Measurements from ENCODE around the gene PDE6A. TPM values are rescaled to one million over a fixed set of nuclear protein-coding genes. Genes with fewer than 3 reads are reported as not detected.

The PDE6A gene
- total RNA-seq, 2 experiments from 2014 or later, result not detected

DNA sequence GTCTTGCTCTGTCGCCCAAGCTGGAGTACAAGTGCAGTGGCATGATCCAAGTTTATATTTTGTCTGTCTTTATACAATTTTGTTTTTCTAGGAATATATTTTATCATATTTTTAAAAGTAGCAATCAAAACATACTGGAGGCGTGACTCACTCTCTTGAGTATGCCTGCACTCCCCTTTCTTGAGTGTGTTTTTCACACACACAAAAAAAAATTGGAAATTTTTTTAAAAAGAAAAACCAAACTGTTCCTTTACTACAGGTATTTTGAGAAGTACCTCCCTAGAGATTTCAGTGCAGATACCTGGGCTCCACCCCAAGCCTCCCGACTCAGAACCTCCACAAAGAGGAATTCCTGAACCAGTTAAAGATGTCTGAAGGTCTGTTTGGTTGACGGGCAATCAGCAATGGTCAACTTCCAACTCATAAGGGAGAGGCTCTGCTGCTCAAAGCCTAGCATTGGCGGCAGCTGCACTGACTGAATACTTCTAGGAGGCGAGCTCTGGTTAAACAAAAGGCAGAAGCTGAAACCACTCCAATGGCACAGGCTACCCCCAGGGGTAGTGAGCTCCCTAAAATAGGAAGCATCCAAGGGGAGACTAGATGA, 27.4 kb downstream of the PDE6A start:
- H3K36me3 Mint-ChIP-seq (ENCODE audit: low read depth), result no peaks in the 10 kb centered on the region
- Histone ChIP-seq H3K27me3 (ENCODE audit: control insufficient read depth in 1 of 2, insufficient read depth in 2 of 2, low read length in 2 of 2) (peaks cover 0 to 2% of the 10 kb centered on the region in 2 experiments), H3K9me3 (ENCODE audit: control insufficient read depth in 1 of 2, insufficient read depth in 1 of 2, low read length in 2 of 2) (no peaks in the 10 kb centered on the region), H3K27ac (ENCODE audit: low read depth in 1 of 2, low read length in 2 of 2) (no peak overlapping the region), H3K4me1 (ENCODE audit: insufficient read depth, low read length) (no peaks in the 10 kb centered on the region), H3K4me3 (ENCODE audit: low read length) (no peak overlapping the region), H3K36me3 (ENCODE audit: insufficient read depth, low read length) (no peaks in the 10 kb centered on the region)
- no peak for DNase-seq
- intact Hi-C loops (cut with DNase I, micrococcal nuclease), result no loop called here
- CTCF ChIA-PET, result no interaction called here
- no peak overlapping the region for H3K27ac Mint-ChIP-seq
- no peak overlapping the region for H3K4me3 Mint-ChIP-seq
- ATAC-seq (ENCODE audit: poor library complexity), result no peak
- H3K27me3 Mint-ChIP-seq, result peaks cover 20% of the 10 kb centered on the region
- POLR2A ChIA-PET, result interaction anchor here (0.6 kb wide), 1 partner anchor 464 kb away, joined by 3 read pairs; no protein-coding TSS in a partner anchor
- H3K9me3 Mint-ChIP-seq, result no peaks in the 10 kb centered on the region
- TF ChIP-seq, protein P1, sequence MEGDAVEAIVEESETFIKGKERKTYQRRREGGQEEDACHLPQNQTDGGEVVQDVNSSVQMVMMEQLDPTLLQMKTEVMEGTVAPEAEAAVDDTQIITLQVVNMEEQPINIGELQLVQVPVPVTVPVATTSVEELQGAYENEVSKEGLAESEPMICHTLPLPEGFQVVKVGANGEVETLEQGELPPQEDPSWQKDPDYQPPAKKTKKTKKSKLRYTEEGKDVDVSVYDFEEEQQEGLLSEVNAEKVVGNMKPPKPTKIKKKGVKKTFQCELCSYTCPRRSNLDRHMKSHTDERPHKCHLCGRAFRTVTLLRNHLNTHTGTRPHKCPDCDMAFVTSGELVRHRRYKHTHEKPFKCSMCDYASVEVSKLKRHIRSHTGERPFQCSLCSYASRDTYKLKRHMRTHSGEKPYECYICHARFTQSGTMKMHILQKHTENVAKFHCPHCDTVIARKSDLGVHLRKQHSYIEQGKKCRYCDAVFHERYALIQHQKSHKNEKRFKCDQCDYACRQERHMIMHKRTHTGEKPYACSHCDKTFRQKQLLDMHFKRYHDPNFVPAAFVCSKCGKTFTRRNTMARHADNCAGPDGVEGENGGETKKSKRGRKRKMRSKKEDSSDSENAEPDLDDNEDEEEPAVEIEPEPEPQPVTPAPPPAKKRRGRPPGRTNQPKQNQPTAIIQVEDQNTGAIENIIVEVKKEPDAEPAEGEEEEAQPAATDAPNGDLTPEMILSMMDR (IDR thresholded peaks at IDR 0.05), result no peak
- no peaks in the 10 kb centered on the region for H3K4me1 Mint-ChIP-seq (ENCODE audit: low read depth)

DNA sequence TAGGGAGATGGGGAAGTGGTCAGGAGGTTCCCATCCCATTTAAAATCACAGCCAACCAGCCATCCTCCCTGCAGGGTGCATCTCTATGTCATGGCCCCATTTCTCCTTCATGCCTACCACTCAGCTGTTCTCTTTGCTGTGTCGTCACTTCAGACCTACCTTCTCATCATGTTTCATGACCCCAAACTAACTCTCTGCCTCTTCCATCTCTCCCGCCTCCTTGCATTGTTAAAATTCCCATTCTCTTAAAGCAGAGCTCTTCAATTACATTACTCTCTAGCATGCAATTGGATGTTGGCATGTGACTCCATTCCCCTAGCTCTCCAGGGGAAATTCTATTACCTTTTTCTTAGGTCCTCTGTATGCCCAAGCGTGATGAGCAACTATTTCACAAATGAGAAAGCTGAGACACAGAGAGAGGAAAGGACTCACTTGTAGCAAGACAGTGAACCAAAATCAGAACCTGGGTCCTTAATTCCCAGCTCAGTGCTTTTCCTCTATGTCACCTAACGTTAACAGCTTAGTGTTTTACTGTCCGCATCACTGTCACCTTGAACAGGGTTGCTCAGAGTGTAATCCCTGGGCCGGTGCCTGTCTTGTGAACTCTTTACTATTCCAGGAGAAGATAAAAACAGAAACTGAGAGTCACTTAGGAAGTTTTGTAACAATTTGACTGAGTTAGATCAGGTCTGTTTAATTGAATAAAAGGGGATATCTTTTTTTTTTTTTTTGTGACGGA, 28.1 kb downstream of the PDE6A start:
- intact Hi-C loops (cut with DNase I, micrococcal nuclease), result no loop called here
- no peaks in the 10 kb centered on the region for H3K4me1 Mint-ChIP-seq (ENCODE audit: low read depth)
- H3K4me1 ChIP-seq (ENCODE audit: insufficient read depth, low read length), result no peaks in the 10 kb centered on the region
- no peaks in the 10 kb centered on the region for H3K36me3 ChIP-seq (ENCODE audit: insufficient read depth, low read length)
- no peak overlapping the region for H3K27ac ChIP-seq (ENCODE audit: low read depth in 1 of 2, low read length in 2 of 2)
- H3K9me3 ChIP-seq (ENCODE audit: control insufficient read depth in 1 of 2, insufficient read depth in 1 of 2, low read length in 2 of 2), result no peaks in the 10 kb centered on the region
- H3K36me3 Mint-ChIP-seq (ENCODE audit: low read depth), result no peaks in the 10 kb centered on the region
- ATAC-seq (ENCODE audit: poor library complexity) (no peak), DNase-seq (no peak)
- no peaks in the 10 kb centered on the region for H3K9me3 Mint-ChIP-seq
- H3K27me3 Mint-ChIP-seq, result peaks cover 23% of the 10 kb centered on the region
- POLR2A ChIA-PET, result interaction anchor here (0.6 kb wide), 1 partner anchor 463 kb away, joined by 3 read pairs; no protein-coding TSS in a partner anchor
- H3K27me3 ChIP-seq (ENCODE audit: control insufficient read depth in 1 of 2, insufficient read depth in 2 of 2, low read length in 2 of 2), result peaks cover 0 to 2% of the 10 kb centered on the region in 2 experiments
- TF ChIP-seq, protein P1 (IDR thresholded peaks at IDR 0.05), result no peak
- no peak overlapping the region for H3K27ac Mint-ChIP-seq
- no peak overlapping the region for H3K4me3 Mint-ChIP-seq
- CTCF ChIA-PET, result no interaction called here
- no peak overlapping the region for H3K4me3 ChIP-seq (ENCODE audit: low read length)

DNA sequence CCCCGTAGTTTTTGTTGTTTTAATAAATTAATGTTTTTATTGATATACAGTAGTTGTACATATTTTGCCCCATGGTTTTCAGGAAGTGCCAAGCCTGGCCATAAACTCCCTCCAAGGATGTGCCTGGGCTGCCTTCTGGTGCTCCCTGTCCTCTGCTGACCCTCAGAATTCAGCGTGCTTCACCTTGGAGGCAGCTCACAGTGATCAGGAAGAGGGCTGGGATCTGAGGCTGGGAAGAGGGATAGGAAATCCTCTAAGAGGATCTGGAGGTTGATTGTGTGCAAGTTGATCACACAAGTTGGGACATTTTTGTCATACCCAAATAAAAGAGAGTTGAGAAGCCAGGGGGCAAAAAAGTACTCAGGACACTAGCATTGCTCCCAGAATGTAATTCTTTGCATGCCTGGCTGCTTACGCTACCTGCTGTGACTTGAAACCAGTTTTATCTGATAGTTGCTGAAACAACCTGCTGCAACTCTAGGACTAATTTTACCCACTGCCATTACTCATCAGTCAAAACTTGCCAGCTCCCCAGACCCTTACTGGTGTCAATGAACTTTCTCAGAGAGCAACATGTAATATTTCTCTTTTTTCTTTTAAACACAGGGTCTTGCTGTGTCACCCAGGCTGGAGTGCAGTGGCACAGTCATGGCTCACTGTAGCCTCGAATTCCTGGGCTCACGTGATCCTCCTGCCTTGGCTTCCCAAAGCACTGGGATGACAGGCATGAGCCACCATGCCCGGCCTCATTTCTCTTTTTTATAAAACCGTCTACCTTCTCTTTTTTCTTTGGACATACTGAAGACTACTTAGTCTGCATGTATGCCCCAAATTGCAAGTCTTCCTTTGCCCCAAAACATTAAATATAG, 29.0 kb downstream of the PDE6A start:
- Histone ChIP-seq H3K27ac (ENCODE audit: low read depth in 1 of 2, low read length in 2 of 2) (no peak overlapping the region), H3K36me3 (ENCODE audit: insufficient read depth, low read length) (no peaks in the 10 kb centered on the region), H3K4me1 (ENCODE audit: insufficient read depth, low read length) (no peaks in the 10 kb centered on the region), H3K4me3 (ENCODE audit: low read length) (no peak overlapping the region), H3K27me3 (ENCODE audit: control insufficient read depth in 1 of 2, insufficient read depth in 2 of 2, low read length in 2 of 2) (peaks cover 0 to 8% of the 10 kb centered on the region in 2 experiments), H3K9me3 (ENCODE audit: control insufficient read depth in 1 of 2, insufficient read depth in 1 of 2, low read length in 2 of 2) (no peaks in the 10 kb centered on the region)
- ChIA-PET CTCF (interaction anchor here (0.7 kb wide), 1 partner anchor 106 kb away, joined by 3 read pairs; no protein-coding TSS in a partner anchor), POLR2A (no interaction called here)
- Mint-ChIP-seq H3K36me3 (ENCODE audit: low read depth) (no peaks in the 10 kb centered on the region), H3K9me3 (no peaks in the 10 kb centered on the region), H3K27me3 (peaks cover 29% of the 10 kb centered on the region), H3K4me1 (ENCODE audit: low read depth) (no peaks in the 10 kb centered on the region), H3K27ac (no peak overlapping the region), H3K4me3 (no peak overlapping the region)
- TF ChIP-seq, protein P1 (IDR thresholded peaks at IDR 0.05), result no peak
- ATAC-seq (ENCODE audit: poor library complexity) (no peak), DNase-seq (no peak)
- intact Hi-C loops (cut with DNase I, micrococcal nuclease), result no loop called here

Measured in CD4-positive, alpha-beta T cell (primary cell).